ENCODE measurements around the gene ZNF789. TPM values are rescaled to one million over a fixed set of nuclear protein-coding genes. Genes with fewer than 3 reads are reported as not detected.

Gene ZNF789
- total and polyA plus RNA-seq, 10 of the 15 experiments (the other 5 are each of a cell fraction or from before 2014, with no cell fraction given): 5.6 to 44.6 (median 21.3) TPM

DNA sequence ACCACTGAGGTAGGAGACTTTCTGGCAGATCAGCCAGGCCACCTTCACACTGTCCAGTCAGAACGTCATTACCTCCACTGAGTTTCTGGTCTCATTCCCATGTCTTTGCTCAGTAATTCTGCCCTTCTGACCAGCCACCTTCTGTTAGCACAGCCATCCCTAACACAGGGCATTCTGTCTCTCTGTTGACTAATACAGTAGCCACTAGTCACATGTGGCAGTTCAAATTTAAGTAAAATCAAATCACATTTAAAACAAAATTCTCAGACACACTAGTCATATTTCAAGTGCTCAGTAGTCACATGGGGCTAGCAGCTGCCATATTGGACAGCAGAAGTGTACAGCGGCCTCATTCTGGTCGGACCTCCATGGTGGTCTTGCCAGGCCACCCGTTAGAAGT is 26.6 kb upstream of the ZNF789 start:
- POLR2A ChIA-PET: interaction anchor here (0.6 kb wide), 1 partner anchor 642 kb away, joined by 3 read pairs; no protein-coding TSS in a partner anchor
- no TSS peak for BruUV-seq (replicated peaks)
- H3K4me2 ChIP-seq (ENCODE audit: control insufficient read depth, insufficient read depth): no peak overlapping the region
- RAD21 ChIA-PET (ENCODE audit: unreplicated experiment): no interaction called here
- FAIRE-seq: no peak
- SMC1A ChIA-PET (ENCODE audit: uncharacterized antibody, unreplicated experiment): interaction anchor here (1.1 to 1.5 kb wide), 2 partner anchors 27 to 60 kb away, joined by 3 read pairs; no protein-coding TSS in a partner anchor
- no peak for ATAC-seq
- no peak overlapping the region for H3K9ac ChIP-seq (ENCODE audit: control insufficient read depth, insufficient read depth, low read length)
- peaks cover 26 to 30% of the 10 kb centered on the region in 2 experiments; a peak in 3 of 4 replicates for H3K36me3 ChIP-seq (ENCODE audit: control insufficient read depth in 2 of 2, insufficient read depth in 2 of 2, low read length in 1 of 2)
- no peaks in the 10 kb centered on the region for H3K9me3 ChIP-seq (replicated peaks; ENCODE audit: control insufficient read depth, insufficient read depth, low read length)
- H3K27ac ChIP-seq (ENCODE audit: control insufficient read depth, insufficient read depth): no peak overlapping the region
- CTCF ChIA-PET: no interaction called here
- intact Hi-C loops (cut with micrococcal nuclease; ENCODE audit: unreplicated experiment): no loop called here
- H3K4me1 ChIP-seq (ENCODE audit: control insufficient read depth, insufficient read depth, low read length): no peaks in the 10 kb centered on the region
- DNase-seq (ENCODE audit: low read depth, low spot score): no peak
- no peaks in the 10 kb centered on the region for H4K20me1 ChIP-seq (ENCODE audit: control insufficient read depth, insufficient read depth)
- TF ChIP-seq KDM1A (IDR thresholded peaks at IDR 0.05; ENCODE audit: borderline replicate concordance) (no peak), SPI1 (IDR thresholded peaks at IDR 0.05; ENCODE audit: borderline replicate concordance, insufficient read depth, low read depth, low read length) (no peak), CUX1 (IDR thresholded peaks at IDR 0.05; ENCODE audit: insufficient replicate concordance, low read depth, low read length) (no peak), NRF1 (conservative IDR thresholded peaks at IDR 0.05; ENCODE audit: low read depth, low read length) (no peak), HDAC6 (IDR thresholded peaks at IDR 0.05; ENCODE audit: unreplicated experiment) (no peak), YY1 (IDR thresholded peaks at IDR 0.05; ENCODE audit: low read depth, low read length) (no peak), SKIL (IDR thresholded peaks at IDR 0.05; ENCODE audit: low read depth, poor library complexity, severe bottlenecking) (no peak), CBX5 (IDR thresholded peaks at IDR 0.05; ENCODE audit: low read depth) (no peak), HDAC2 (IDR thresholded peaks at IDR 0.05) (no peak), ZBED1 (IDR thresholded peaks at IDR 0.05; ENCODE audit: borderline replicate concordance) (no peak)
- TF ChIP-seq, protein P1, sequence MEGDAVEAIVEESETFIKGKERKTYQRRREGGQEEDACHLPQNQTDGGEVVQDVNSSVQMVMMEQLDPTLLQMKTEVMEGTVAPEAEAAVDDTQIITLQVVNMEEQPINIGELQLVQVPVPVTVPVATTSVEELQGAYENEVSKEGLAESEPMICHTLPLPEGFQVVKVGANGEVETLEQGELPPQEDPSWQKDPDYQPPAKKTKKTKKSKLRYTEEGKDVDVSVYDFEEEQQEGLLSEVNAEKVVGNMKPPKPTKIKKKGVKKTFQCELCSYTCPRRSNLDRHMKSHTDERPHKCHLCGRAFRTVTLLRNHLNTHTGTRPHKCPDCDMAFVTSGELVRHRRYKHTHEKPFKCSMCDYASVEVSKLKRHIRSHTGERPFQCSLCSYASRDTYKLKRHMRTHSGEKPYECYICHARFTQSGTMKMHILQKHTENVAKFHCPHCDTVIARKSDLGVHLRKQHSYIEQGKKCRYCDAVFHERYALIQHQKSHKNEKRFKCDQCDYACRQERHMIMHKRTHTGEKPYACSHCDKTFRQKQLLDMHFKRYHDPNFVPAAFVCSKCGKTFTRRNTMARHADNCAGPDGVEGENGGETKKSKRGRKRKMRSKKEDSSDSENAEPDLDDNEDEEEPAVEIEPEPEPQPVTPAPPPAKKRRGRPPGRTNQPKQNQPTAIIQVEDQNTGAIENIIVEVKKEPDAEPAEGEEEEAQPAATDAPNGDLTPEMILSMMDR (IDR thresholded peaks at IDR 0.05 in 2 of 3, conservative IDR thresholded peaks at IDR 0.05 in 1 of 3; ENCODE audit: control insufficient read depth in 2 of 3, extremely low read depth in 1 of 3, insufficient read depth in 1 of 3, low read depth in 3 of 3, low read length in 3 of 3): no peak
- TF ChIP-seq, protein P2, sequence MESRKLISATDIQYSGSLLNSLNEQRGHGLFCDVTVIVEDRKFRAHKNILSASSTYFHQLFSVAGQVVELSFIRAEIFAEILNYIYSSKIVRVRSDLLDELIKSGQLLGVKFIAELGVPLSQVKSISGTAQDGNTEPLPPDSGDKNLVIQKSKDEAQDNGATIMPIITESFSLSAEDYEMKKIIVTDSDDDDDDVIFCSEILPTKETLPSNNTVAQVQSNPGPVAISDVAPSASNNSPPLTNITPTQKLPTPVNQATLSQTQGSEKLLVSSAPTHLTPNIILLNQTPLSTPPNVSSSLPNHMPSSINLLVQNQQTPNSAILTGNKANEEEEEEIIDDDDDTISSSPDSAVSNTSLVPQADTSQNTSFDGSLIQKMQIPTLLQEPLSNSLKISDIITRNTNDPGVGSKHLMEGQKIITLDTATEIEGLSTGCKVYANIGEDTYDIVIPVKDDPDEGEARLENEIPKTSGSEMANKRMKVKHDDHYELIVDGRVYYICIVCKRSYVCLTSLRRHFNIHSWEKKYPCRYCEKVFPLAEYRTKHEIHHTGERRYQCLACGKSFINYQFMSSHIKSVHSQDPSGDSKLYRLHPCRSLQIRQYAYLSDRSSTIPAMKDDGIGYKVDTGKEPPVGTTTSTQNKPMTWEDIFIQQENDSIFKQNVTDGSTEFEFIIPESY (IDR thresholded peaks at IDR 0.05): no peak
- H2AFZ ChIP-seq (ENCODE audit: control insufficient read depth, low read depth, low read length): no peak overlapping the region
- 100% methylated on average over 4 of the region's 4 CpGs for WGBS (ENCODE audit: insufficient coverage, insufficient replicate concordance, low lambda C conversion rate, missing lambda C conversion rate)
- in situ Hi-C loops (cut with MboI): no loop called here
- no peaks in the 10 kb centered on the region for H3K79me2 ChIP-seq (ENCODE audit: control insufficient read depth, insufficient read depth, low read length)
- no peaks in the 10 kb centered on the region for H3K27me3 ChIP-seq (replicated peaks in 1 of 2; ENCODE audit: control insufficient read depth in 2 of 2, insufficient read depth in 2 of 2, low read length in 1 of 2)
- no peak overlapping the region for H3K4me3 ChIP-seq
